ENCODE measurements around the gene ARL6.
"Not testable (repeated sequence)": the region's sequence is repeated elsewhere in the genome, so short reads cannot be mapped to it uniquely, and the experiment has no call there.

The ARL6 gene

DNA sequence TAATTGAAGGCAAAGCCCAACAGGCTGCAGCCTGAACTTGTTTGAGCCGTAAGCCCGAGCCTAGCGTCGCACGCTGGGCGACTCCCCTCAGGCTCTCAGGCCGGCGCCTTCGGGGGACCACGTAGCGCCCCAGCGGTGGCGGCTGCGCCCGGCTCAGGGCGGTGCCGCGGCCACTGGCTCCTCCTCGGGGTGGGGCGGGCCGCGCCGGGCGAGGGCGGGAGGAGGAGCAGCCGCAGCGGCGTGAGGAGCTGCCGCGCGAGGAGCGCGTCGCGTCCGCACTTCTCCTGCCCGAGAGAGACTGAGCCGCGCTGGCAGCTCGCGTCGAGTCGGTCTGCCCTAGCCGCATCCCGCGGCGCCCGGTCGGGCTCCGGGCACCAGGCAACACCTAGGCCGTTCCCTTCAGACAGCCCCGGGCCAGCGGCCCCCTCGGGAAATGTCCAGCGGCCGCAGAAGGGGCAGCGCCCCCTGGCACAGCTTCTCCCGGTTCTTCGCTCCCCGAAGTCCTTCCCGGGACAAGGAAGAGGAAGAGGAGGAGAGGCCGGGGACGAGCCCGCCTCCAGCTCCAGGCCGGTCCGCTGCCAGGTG, 57.3 kb downstream of the ARL6 start, which contains the start of gene CRYBG3:
TSS of gene CRYBG3 (plus strand) at position 238 of the 585 bp plus-strand sequence. CDS start at position 434, 196 bp downstream.
- DNase-seq, result no peak

DNA sequence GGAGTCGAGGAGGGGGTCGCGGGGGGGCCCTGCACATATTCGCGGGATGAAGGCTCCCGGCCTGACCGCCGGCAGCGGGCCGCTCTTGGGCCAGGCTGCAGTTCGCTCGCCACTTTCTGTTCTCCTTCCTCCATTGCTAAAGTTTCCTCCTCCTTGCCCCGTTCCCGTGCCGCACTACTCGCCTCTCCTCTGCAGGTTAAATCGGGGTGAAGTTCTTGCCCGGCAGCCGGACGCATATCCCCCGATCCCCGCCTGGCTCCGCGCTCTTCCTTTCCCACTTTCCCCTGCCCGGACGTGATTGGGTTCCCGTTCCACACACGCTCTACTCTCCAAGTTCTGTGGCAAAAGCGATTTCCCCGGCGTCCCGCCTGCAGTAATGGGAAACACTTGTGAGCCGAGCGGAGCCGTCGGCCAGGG, 57.8 kb downstream of the ARL6 start:
- DNase-seq, result no peak

DNA sequence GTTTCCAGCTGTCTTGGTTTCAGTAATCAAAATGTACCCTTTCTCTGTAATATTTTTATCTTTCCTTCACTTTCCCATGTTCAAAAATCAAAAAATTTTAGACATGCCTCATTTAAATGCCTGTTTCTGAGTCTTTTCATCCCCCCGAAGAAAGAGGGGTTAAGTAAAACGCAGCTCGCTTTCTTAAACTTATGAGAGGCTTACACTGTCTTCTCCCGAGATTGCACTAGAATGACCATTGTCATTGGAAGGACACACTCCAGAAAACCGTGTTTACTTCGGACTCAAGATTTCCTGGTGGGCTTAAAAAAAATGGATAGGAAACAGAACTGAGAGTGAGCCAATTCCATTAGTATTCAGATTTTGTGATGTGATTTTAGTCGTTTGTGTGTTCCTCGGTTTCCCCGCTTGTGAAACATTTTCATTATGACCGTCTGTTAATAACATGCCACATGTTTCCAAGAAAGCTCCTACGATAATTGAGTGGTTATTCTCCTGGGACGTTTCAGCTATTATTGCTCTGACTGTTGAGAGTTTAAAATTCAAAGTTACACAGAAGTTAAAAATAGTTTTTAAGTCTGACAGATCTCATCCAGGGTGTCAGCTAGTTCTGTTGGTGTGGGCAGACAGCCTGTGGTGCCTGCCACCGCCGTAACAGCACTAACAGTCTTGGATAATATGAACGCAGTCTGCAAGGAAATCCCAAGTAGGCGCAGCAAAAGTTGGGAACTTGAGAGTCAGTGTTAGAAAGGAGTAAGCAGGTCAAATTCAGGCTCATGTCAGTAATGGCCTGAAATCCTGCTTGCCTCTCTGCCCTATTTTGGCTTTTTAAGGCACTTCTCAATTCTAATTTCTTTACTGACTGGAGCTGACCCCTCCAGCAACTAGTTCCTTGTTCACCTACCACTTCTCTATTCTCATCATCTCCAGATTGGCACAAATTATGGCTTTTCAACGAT, 58.8 kb downstream of the ARL6 start:
- DNase-seq, result no peak

DNA sequence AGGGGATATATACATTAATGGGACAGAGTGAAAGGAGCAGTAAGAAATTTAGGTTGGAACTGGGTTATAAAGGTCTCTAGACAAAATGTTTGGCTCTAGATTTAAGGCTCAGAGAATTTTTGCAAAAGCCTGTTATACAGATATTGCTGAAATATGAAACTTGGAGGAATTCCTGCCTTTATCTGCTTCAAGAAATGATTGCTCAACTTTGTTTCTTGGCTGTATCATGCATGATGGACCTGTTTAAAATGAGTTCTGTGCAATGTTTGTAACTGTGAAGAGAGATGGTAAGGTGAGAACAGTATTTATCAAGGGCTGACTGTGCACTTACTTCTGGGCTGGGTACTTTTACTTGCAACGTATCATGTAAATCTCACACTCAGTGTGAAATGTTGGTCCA, 60.5 kb downstream of the ARL6 start:
- no peak for DNase-seq

DNA sequence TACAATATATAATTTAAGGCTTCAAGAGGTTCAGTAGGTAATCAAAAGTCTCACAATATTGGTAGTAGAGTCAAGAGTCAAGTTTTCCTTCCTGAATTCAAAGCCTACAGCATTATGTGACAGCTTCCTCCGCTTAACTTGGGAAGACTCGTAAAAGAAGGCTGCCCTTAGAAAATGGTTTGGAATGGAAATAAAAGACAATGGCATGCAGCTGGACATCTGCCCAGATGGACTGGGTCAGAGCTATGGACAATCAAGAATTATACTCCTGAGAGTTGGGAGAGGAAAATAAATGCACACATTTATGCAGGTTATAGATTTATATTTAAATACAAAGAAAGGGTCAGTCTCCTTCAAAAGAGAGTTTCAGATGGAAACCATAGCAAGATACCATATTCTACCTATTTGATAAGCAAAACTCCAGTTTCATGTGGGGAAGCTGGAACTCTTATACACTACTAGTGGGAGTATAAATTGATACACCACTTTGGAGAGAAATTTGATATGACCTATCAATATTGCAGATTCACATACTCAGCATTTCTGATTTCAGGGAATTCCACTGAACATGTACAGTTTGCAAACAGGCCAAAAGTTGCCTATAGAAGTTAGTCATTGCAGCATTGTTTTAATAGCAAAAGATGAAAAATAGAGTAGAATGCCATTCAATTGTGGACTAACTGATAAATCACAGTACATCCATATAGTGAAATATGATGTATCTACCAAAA, 63.3 kb downstream of the ARL6 start:
- no peak for DNase-seq

DNA sequence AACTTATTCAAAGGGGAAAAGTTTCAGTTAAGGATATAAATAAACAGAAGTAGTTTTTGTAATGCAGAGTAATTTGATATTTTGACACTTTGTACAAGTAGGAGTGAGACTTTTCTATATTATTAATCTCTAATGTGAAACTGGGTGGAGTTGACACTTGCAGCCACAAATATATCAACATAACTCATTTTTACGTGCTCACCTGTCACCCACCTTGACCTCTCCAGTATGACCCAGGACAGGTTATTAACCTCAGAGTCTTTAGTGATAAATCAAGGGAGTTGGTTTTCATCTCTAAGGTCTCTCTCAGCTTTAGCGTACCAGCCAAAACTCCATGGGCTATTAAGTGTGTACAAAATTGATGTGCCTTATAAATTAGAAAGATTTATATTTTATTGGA, 64.6 kb downstream of the ARL6 start:
- no peak for DNase-seq

DNA sequence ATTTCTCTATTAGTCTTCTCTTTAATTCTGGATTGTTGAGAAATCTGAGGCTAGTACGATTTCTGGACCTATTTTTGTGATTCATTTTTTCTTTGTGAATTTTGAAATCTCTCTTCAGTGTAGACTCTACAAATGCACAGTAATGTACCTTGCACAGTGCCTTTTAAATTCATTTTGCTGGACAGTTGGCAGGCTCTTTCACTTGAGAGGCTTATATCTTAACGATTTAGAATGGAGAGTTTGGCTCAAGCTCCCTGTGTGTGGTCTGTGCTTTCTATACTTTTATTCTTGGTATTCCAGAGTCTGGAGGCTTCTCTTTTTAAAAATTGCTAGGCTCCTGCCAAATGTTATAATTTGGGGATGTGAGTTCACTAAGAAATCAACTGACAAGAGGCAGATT, 66.1 kb downstream of the ARL6 start:
- DNase-seq, result no peak

DNA sequence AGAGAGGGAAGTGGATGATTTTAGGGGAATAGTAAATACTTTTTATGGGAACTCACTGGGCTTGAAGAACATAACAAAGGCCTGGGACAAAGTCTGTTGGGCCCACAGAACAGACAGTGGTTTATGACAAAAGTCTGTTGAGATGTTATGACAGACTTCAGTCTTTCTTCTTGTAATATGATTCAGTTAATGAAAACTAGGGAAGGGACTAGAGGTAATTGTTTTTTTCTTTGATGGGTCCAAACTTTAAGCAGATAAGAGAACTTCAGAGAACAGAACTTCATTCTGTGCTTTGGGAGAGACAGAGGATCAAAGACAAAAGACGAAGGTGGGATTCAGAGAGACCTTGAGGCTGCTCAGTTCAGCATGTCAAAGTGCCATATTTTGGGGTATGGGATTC, 66.6 kb downstream of the ARL6 start:
- DNase-seq, result no peak

DNA sequence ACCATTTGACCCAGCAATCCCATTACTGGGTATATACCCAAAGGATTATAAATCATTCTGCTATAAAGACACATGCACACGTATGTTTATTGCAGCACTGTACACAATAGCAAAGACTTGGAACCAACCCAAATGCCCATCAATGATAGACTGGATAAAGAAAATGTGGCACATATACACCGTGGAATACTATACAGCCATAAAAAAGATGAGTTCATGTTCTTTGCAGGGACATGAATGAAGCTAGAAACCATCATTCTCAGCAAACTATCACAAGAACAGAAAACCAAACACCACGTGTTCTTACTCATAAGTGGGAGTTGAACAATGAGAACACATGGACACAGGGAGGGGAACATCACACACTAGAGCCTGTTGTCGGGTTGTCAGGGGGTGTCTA, 68.6 kb downstream of the ARL6 start:
- not testable (repeated sequence) for DNase-seq

DNA sequence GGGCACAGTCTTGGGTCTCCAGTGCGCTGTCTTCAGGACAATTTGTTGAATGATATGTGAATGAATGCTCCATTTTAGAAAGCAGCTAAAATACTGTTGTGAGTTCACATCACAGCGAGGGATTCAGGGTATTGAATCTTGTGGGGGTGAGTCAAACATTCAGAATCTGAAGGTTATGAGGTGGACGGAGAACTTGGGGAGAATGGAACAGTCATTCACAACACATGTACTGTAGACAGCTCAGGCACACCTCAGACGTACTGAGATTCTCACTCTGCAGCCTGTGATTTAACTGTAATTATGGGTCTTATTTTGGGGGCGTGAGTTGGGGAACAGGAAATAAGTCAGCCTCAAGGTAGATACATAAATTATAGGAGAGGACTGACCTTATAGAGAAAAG, 71.2 kb downstream of the ARL6 start:
- DNase-seq, result no peak

DNA sequence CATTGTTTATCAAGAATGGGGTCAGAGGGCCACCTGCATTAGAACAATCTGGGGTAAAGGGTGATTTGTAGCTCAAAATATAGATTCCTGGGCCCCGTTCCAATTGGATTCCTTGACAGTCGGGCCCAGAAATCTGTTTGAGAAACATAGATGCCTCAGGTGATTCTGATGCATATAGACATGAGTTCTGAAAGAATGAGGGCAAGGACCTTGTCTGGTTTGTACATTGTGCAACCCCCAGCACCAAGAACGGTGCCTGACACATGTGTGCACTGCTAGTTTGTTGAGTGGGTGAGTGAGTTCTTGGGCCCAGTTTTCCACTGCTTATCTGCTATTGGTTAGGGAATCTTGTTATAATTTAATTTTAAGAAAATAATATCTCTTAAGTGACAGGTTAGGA, 73.8 kb downstream of the ARL6 start:
- DNase-seq, result no peak

DNA sequence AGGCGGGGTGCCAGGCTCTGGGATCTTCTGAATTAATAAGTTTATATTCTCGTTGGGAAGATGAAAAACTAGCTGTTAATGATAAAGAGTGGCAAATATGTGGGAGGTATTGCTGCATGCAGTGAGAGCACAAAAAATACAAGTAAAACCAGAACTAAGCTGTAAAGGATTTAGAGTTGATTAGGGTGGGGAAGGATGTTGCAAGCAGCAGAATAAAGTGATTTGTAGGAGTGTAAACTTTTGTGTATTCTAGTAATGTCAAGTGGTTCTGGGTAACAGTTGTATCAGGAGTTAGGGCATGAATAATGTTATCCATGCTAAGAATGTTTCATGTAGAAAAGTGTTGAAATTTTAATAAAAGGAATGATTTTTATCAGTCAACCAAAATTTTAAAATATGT, 75.4 kb downstream of the ARL6 start:
- no peak for DNase-seq

DNA sequence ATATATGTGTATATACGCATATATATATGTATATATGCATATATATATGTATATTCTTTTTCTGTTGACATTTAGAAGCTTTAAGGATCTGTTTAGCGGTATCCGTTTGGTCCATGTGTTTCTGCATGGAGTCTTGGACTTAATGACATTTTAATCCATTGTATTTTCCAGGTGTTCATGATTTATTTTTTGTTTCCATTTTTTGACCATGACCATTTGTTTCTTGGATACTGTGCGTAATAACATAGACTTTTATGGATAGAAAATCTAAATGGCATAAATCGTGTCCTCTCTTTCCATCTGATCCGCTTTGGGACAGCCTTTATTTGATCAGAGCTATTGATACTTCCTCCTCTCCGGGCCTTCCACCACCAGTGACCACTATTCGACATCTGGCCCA, 76.7 kb downstream of the ARL6 start:
- DNase-seq, result no peak

DNA sequence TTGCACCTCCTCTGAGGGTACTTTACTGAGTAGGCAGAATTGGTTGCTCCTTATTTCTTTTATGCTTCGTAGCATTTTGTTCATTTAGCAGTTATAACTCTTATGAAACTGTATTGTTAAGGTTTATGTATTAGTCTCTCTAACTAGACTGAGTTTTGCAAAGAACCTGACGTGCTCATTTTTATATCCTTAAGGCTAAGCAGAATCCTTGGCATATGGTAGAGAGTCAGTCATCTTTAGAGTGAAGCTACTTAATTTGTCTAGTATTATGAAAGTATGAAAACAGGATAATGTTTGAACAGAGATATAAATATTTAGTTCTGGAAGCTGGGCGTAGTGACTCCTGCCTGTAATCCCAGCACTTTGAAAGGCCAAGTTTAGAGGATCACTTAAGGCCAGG, 77.4 kb downstream of the ARL6 start:
- DNase-seq, result no peak

DNA sequence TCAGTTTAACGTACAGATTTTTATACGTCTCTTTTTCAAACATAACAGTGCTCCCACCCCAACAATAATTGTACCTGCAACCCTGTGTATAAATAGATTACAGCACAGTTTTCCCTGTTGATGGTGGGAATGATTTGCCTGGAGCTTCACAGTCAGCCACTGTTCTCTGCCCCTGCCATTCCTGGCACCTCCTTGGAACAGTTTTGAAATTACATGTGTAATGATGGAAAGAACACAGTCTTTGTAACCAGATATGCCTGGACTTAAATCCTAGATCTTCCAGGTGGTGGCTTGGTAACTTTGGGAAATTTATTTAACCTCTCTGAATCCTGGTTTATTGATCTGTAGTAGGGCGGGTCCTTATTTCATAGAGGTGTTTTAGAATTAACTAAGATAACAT, 84.2 kb downstream of the ARL6 start:
- DNase-seq, result no peak
